ENCODE measurements around the gene ZNF600. TPM values are rescaled to one million over a fixed set of nuclear protein-coding genes. Genes with fewer than 3 reads are reported as not detected.

The ZNF600 gene
- total and polyA plus RNA-seq, 2 of the 8 experiments (the other 6 are each of a cell fraction or from before 2014, with no cell fraction given), result 2.1 to 8.0 TPM

GRCh38 chr19:52778811-52779210, 7.8 kb downstream of the ZNF600 start:
- FAIRE-seq (no peak), DNase-seq (ENCODE audit: low read depth in 1 of 2, low spot score in 2 of 2) (no peak)
- H3K4me2 ChIP-seq (ENCODE audit: insufficient read depth in 1 of 2, low read depth in 2 of 2, low read length in 2 of 2), result no peak overlapping the region
- H3K14ac ChIP-seq (ENCODE audit: insufficient read length), result no peak overlapping the region
- H3K4me1 ChIP-seq (replicated peaks in 1 of 4; ENCODE audit: control insufficient read depth in 3 of 4, insufficient read depth in 4 of 4, low read length in 3 of 4), result no peaks in the 10 kb centered on the region
- H2BK5ac ChIP-seq (ENCODE audit: low read depth, low read length), result no peak overlapping the region
- no peak overlapping the region for H2AFZ ChIP-seq (ENCODE audit: low read length)
- no peak overlapping the region for H3K4ac ChIP-seq (replicated peaks; ENCODE audit: insufficient read length, low read depth, low read length)
- H2BK120ac ChIP-seq (replicated peaks; ENCODE audit: low read depth, low read length), result no peak overlapping the region
- H2BK12ac ChIP-seq (ENCODE audit: low read depth, low read length), result no peak overlapping the region
- H2AK5ac ChIP-seq (ENCODE audit: low read depth, low read length), result no peak overlapping the region
- no peak overlapping the region for H4K5ac ChIP-seq (ENCODE audit: insufficient read length, low read depth, low read length)
- H2BK20ac ChIP-seq (ENCODE audit: low read length), result no peak overlapping the region
- H3K27me3 ChIP-seq (replicated peaks in 1 of 4; ENCODE audit: control insufficient read depth in 3 of 4, extremely low read depth in 1 of 4, insufficient read depth in 3 of 4, low read length in 3 of 4), result no peaks in the 10 kb centered on the region
- H3K9me3 ChIP-seq (ENCODE audit: insufficient read depth in 2 of 2, low read depth in 1 of 2, low read length in 1 of 2), result no peaks in the 10 kb centered on the region
- no peak overlapping the region for H4K8ac ChIP-seq (ENCODE audit: extremely low read depth, insufficient read depth, low read length)
- no peak overlapping the region for H2BK15ac ChIP-seq (ENCODE audit: low read length)
- H3K9ac ChIP-seq (replicated peaks in 1 of 4; ENCODE audit: extremely low read depth in 1 of 4, low read depth in 3 of 4, low read length in 3 of 4), result no peak overlapping the region
- no peaks in the 10 kb centered on the region for H4K20me1 ChIP-seq (replicated peaks in 1 of 2; ENCODE audit: control insufficient read depth in 1 of 2, insufficient read depth in 2 of 2, low read length in 2 of 2)
- 79% methylated on average over 3 of the region's 3 CpGs; no CpG with 5 or more reads in 1 of the 2 experiments for WGBS, 2 experiments (ENCODE audit: extremely low coverage in 1 of 2, insufficient coverage in 1 of 2, insufficient read length in 1 of 2, insufficient replicate concordance in 2 of 2, low coverage in 1 of 2, low lambda C conversion rate in 2 of 2, missing lambda C conversion rate in 1 of 2)
- no peaks in the 10 kb centered on the region for H3K36me3 ChIP-seq (ENCODE audit: control insufficient read depth in 2 of 4, insufficient read depth in 4 of 4, low read length in 3 of 4)
- POLR2A ChIA-PET (ENCODE audit: partially characterized antibody), result interaction anchor here (0.6 kb wide), 1 partner anchor 143 kb away, joined by 4 read pairs; no protein-coding TSS in a partner anchor
- no peaks in the 10 kb centered on the region for H3K23me2 ChIP-seq (ENCODE audit: low read depth, low read length)
- no peak overlapping the region for H3K56ac ChIP-seq (replicated peaks; ENCODE audit: insufficient read length, low read depth, low read length)
- H4K91ac ChIP-seq (replicated peaks; ENCODE audit: insufficient read length, low read length), result no peak overlapping the region
- H3K27ac ChIP-seq (ENCODE audit: low read depth, low read length), result no peak overlapping the region
- H3K23ac ChIP-seq (ENCODE audit: insufficient read length), result no peak overlapping the region
- CTCF ChIA-PET (ENCODE audit: partially characterized antibody), result interaction anchor here (0.5 to 0.7 kb wide), 3 partner anchors 10 to 268 kb away, joined by 3 to 6 read pairs (median 3); no protein-coding TSS in a partner anchor
- no peaks in the 10 kb centered on the region for H3K79me1 ChIP-seq (ENCODE audit: low read depth, low read length)
- no peak for TF ChIP-seq BCL11A (IDR thresholded peaks at IDR 0.05; ENCODE audit: low read depth in 2 of 2, low read length in 2 of 2)
- TF ChIP-seq SUZ12 (IDR thresholded peaks at IDR 0.05; ENCODE audit: low read length), result no peak
- TF ChIP-seq SIN3A (conservative IDR thresholded peaks at IDR 0.05 in 1 of 2, IDR thresholded peaks at IDR 0.05 in 1 of 2; ENCODE audit: low read depth in 1 of 2, low read length in 2 of 2), result no peak
- TF ChIP-seq FOSL1 (IDR thresholded peaks at IDR 0.05; ENCODE audit: insufficient read depth, low read depth, low read length), result no peak
- TF ChIP-seq SP4 (IDR thresholded peaks at IDR 0.05; ENCODE audit: low read length), result no peak
- no peak for TF ChIP-seq NANOG (IDR thresholded peaks at IDR 0.05; ENCODE audit: insufficient read depth, low read depth, low read length, poor library complexity, severe bottlenecking)
- no peak for TF ChIP-seq E2F6 (IDR thresholded peaks at IDR 0.05)
- no peak for TF ChIP-seq SRF (IDR thresholded peaks at IDR 0.05; ENCODE audit: low read depth, low read length)
- H3K79me2 ChIP-seq (ENCODE audit: control insufficient read depth in 1 of 2, insufficient read depth in 2 of 2, low read length in 2 of 2), result no peaks in the 10 kb centered on the region
- no peak overlapping the region for H3K4me3 ChIP-seq (ENCODE audit: extremely low read depth in 1 of 4, insufficient read depth in 2 of 4, low read depth in 3 of 4, low read length in 4 of 4)
- no peak overlapping the region for H3K18ac ChIP-seq (ENCODE audit: extremely low read depth, low read length)

Measured in H1 (cell line).